ENCODE data around the gene RPL28. TPM values are rescaled to one million over a fixed set of nuclear protein-coding genes. Genes with fewer than 3 reads are reported as not detected.
A peak's percentile ranks its signal among the peaks of the same experiment; 100 is the strongest.

Gene RPL28
- total and polyA plus RNA-seq, 2 of the 4 experiments (the other 2 are of a cell fraction), result 386 to 1,693 TPM

DNA sequence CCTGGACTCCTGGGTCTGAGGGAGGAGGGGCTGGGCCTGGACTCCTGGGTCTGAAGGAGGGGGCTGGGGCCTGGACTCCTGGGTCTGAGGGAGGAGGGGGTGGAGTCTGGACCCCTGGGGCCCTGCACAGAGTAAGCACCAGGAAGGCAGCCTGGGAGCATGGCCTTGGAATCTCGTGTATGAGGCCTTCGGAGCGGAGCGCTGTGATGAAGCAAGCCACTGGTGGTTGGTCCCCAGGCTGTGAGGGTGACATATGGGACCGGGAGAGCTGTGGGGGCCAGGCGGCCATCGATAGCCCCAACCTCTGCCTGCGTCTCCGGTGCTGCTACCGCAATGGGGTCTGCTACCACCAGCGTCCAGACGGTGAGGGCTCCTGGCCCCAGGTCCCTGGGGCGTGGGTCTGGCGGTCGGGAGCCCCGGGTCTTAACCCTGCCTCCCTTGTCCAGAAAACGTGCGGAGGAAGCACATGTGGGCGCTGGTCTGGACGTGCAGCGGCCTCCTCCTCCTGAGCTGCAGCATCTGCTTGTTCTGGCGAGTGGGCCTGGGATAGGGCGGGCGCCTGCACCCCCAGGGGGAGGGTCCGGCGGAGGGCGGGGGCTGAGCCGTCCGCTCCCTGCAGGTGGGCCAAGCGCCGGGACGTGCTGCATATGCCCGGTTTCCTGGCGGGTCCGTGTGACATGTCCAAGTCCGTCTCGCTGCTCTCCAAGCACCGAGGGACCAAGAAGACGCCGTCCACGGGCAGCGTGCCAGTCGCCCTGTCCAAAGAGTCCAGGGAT lies 8.2 kb upstream of the RPL28 start:
- POLR2A ChIA-PET (ENCODE audit: unreplicated experiment), result no interaction called here
- DNase-seq (no peak), ATAC-seq (ENCODE audit: low read depth) (no peak)

More for the DNA sequence above, 8.2 kb upstream of the RPL28 start:
- no peak overlapping the region for H4K8ac ChIP-seq (ENCODE audit: low read depth in 2 of 2, low read length in 2 of 2)
- H3K23ac ChIP-seq (ENCODE audit: low read depth, low read length), result no peak overlapping the region
- H3K4me1 ChIP-seq (ENCODE audit: control insufficient read depth, insufficient read depth, low read length), result peaks cover 22% of the 10 kb centered on the region
- H3K36me3 ChIP-seq (ENCODE audit: control insufficient read depth, insufficient read depth, low read length), result no peaks in the 10 kb centered on the region
- no peak overlapping the region for H2BK15ac ChIP-seq (ENCODE audit: low read depth, low read length)
- no peak overlapping the region; the same call in 1 of the 2 replicates for H3K27ac ChIP-seq (ENCODE audit: insufficient read depth, low read length)
- peaks cover 5% of the 10 kb centered on the region; the same call in 1 of the 2 replicates for H3K9me1 ChIP-seq (ENCODE audit: insufficient read depth, low read length)
- TF ChIP-seq MAZ (IDR thresholded peaks at IDR 0.05; ENCODE audit: borderline replicate concordance, low read depth, low read length), result no peak
- no peak for TF ChIP-seq BHLHE40 (IDR thresholded peaks at IDR 0.05; ENCODE audit: low read depth, low read length)
- no peak for TF ChIP-seq FOS (IDR thresholded peaks at IDR 0.05; ENCODE audit: low read depth, low read length)
- TF ChIP-seq MXI1 (IDR thresholded peaks at IDR 0.05; ENCODE audit: borderline replicate concordance, low read depth, low read length), result no peak
- no peak for TF ChIP-seq ELK1 (IDR thresholded peaks at IDR 0.05; ENCODE audit: borderline replicate concordance, low read depth, low read length)
- TF ChIP-seq SMC3 (IDR thresholded peaks at IDR 0.05; ENCODE audit: low read depth, low read length), result no peak
- TF ChIP-seq, protein P1, sequence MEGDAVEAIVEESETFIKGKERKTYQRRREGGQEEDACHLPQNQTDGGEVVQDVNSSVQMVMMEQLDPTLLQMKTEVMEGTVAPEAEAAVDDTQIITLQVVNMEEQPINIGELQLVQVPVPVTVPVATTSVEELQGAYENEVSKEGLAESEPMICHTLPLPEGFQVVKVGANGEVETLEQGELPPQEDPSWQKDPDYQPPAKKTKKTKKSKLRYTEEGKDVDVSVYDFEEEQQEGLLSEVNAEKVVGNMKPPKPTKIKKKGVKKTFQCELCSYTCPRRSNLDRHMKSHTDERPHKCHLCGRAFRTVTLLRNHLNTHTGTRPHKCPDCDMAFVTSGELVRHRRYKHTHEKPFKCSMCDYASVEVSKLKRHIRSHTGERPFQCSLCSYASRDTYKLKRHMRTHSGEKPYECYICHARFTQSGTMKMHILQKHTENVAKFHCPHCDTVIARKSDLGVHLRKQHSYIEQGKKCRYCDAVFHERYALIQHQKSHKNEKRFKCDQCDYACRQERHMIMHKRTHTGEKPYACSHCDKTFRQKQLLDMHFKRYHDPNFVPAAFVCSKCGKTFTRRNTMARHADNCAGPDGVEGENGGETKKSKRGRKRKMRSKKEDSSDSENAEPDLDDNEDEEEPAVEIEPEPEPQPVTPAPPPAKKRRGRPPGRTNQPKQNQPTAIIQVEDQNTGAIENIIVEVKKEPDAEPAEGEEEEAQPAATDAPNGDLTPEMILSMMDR (conservative IDR thresholded peaks at IDR 0.05; ENCODE audit: low read depth, low read length), result no peak
- TF ChIP-seq, protein P2, sequence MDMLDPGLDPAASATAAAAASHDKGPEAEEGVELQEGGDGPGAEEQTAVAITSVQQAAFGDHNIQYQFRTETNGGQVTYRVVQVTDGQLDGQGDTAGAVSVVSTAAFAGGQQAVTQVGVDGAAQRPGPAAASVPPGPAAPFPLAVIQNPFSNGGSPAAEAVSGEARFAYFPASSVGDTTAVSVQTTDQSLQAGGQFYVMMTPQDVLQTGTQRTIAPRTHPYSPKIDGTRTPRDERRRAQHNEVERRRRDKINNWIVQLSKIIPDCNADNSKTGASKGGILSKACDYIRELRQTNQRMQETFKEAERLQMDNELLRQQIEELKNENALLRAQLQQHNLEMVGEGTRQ (IDR thresholded peaks at IDR 0.05; ENCODE audit: low read depth, low read length), result no peak
- TF ChIP-seq CHD1 (IDR thresholded peaks at IDR 0.05; ENCODE audit: low read depth, low read length), result no peak
- TF ChIP-seq MAFK (IDR thresholded peaks at IDR 0.05; ENCODE audit: low read depth, low read length), result no peak
- no peak for TF ChIP-seq RCOR1 (IDR thresholded peaks at IDR 0.05; ENCODE audit: insufficient replicate concordance, low read length)
- no peak for TF ChIP-seq CEBPB (IDR thresholded peaks at IDR 0.05; ENCODE audit: low read depth, low read length)
- no peak for TF ChIP-seq RFX5 (IDR thresholded peaks at IDR 0.05; ENCODE audit: low read depth, low read length)
- TF ChIP-seq POLR2A (IDR thresholded peaks at IDR 0.05; ENCODE audit: low read depth, low read length), result no peak
- no peak overlapping the region for H2BK5ac ChIP-seq (ENCODE audit: low read depth, low read length, poor library complexity, severe bottlenecking)
- peaks cover 1 to 10% of the 10 kb centered on the region in 2 experiments; a peak in 3 of 4 replicates for H3K79me1 ChIP-seq (ENCODE audit: low read depth in 1 of 2, low read length in 2 of 2)
- H4K91ac ChIP-seq (ENCODE audit: insufficient read depth, low read depth, low read length), result no peak overlapping the region; the same call in 1 of the 2 replicates
- in situ Hi-C loops (cut with MboI; ENCODE audit: low sequenced_read_pairs) (no loop called here), intact Hi-C loops (cut with micrococcal nuclease) (no loop called here), dilution Hi-C loops (cut with HindIII; ENCODE audit: low sequenced_read_pairs, unreplicated experiment) (no loop called here)
- H3K9me3 ChIP-seq (ENCODE audit: control insufficient read depth, insufficient read depth, low read length), result no peaks in the 10 kb centered on the region
- H3K4me3 ChIP-seq (ENCODE audit: insufficient read depth, low read depth, low read length), result no peak overlapping the region
- H2BK20ac ChIP-seq (ENCODE audit: low read depth, low read length), result no peak overlapping the region
- WGBS, 2 experiments (ENCODE audit: extremely low coverage in 2 of 2, insufficient read length in 1 of 2), result 47% methylated on average over 27 of the region's 43 CpGs; no CpG with 5 or more reads in 1 of the 2 experiments
- H4K20me1 ChIP-seq (ENCODE audit: insufficient read depth, low read length), result no peaks in the 10 kb centered on the region
- H2AFZ ChIP-seq (replicated peaks; ENCODE audit: low read length, poor library complexity), result peak overlapping the region; percentile 58
- no peak overlapping the region for H3K18ac ChIP-seq (ENCODE audit: low read depth, low read length)
- no peak overlapping the region for H3K14ac ChIP-seq (replicated peaks; ENCODE audit: low read depth, low read length)
- H2BK120ac ChIP-seq (ENCODE audit: low read depth, low read length), result no peak overlapping the region
- CTCF ChIA-PET, result interaction anchor here (1.3 kb wide), 1 partner anchor 76 kb away, joined by 3 read pairs; no protein-coding TSS in a partner anchor
- H3K4me2 ChIP-seq (ENCODE audit: low read depth, low read length), result no peak overlapping the region
- H2AK5ac ChIP-seq (ENCODE audit: low read depth, low read length), result peak overlapping the region; percentile 79; the same call in 1 of the 2 replicates
- no peak overlapping the region for H3K4ac ChIP-seq (ENCODE audit: low read depth, low read length)
- BruUV-seq (replicated peaks), result no TSS peak
- no peak overlapping the region for H3K9ac ChIP-seq (ENCODE audit: low read depth, low read length)
- H3K27me3 ChIP-seq (ENCODE audit: control insufficient read depth, insufficient read depth, low read length), result no peaks in the 10 kb centered on the region
- no peak overlapping the region for H2AK9ac ChIP-seq (replicated peaks; ENCODE audit: low read depth, low read length, poor library complexity)
- H3K56ac ChIP-seq (ENCODE audit: extremely low read depth, insufficient read depth, low read length), result no peak overlapping the region
- H4K5ac ChIP-seq (ENCODE audit: low read depth, low read length), result no peak overlapping the region

All from IMR-90 (cell line).